HG03460 (cell line): Measurements from ENCODE around the gene DCAF12.
"Not testable (repeated sequence)": the region's sequence is repeated elsewhere in the genome, so short reads cannot be mapped to it uniquely, and the experiment has no call there.

Experiments used
- ATAC-seq: cut with Tn5 transposase; IDR thresholded peaks from one replicate; pipeline ENCODE4 v1.9.1; 2021; ENCODE audit not compliant: unreplicated experiment

Gene DCAF12

GRCh38 chr9:34070606-34071324 is 55.7 kb downstream of the DCAF12 start:
- ATAC-seq = no peak

- no peak for ATAC-seq
These were observed 56.7 kb downstream of the DCAF12 start for GRCh38 chr9:34069831-34070230.

GRCh38 chr9:34065541-34065940 is 61.0 kb downstream of the DCAF12 start:
- ATAC-seq = no peak

GRCh38 chr9:34059954-34060353 is 66.5 kb downstream of the DCAF12 start:
- ATAC-seq = no peak

- no peak for ATAC-seq
These were observed 67.2 kb downstream of the DCAF12 start for GRCh38 chr9:34059281-34059680.

- ATAC-seq = no peak
These were observed 76.7 kb downstream of the DCAF12 start for GRCh38 chr9:34049630-34050384.

GRCh38 chr9:34048727-34049629 is 77.5 kb downstream of the DCAF12 start, which contains the start of gene UBAP2:
UBAP2 (minus strand) TSS chr9:34048887; CDS start chr9:34017148, 31,739 bp downstream.
- ATAC-seq = peak; percentile 75

GRCh38 chr9:34047864-34048726 is 78.4 kb downstream of the DCAF12 start:
- peak; percentile 30 for ATAC-seq

- ATAC-seq = no peak
These were observed 79.6 kb downstream of the DCAF12 start for GRCh38 chr9:34046784-34047379.

- ATAC-seq = no peak
These were observed 80.6 kb downstream of the DCAF12 start for GRCh38 chr9:34045903-34046302.

- not testable (repeated sequence) for ATAC-seq
These were observed 84.4 kb downstream of the DCAF12 start for GRCh38 chr9:34042074-34042473.

GRCh38 chr9:34038851-34039250 is 87.6 kb downstream of the DCAF12 start:
- ATAC-seq = not testable (repeated sequence)

GRCh38 chr9:34037626-34038025 is 88.9 kb downstream of the DCAF12 start:
- ATAC-seq = no peak

GRCh38 chr9:34036625-34037024 is 89.9 kb downstream of the DCAF12 start:
- ATAC-seq = no peak
